A673 (cell line): ENCODE data around the gene NRN1.

Experiments used
- CTCF ChIP-seq: fragments of 300-800, 200-600 bp; sonication (generic); conservative IDR thresholded peaks from 2 replicates; pipeline ENCODE4 v1.5.1; 2017; ENCODE audit warnings: low read depth, mild to moderate bottlenecking, antibody characterized with exemption, low read length, moderate library complexity, mixed read lengths
- EZH2 ChIP-seq: fragments of 200-600 bp; sonication (generic); IDR thresholded peaks from 2 replicates; pipeline ENCODE4 v1.6.1; 2017; ENCODE audit warnings: borderline replicate concordance, low read depth, mild to moderate bottlenecking, mixed read lengths, antibody characterized with exemption, low read length; ENCODE audit not compliant: poor library complexity, severe bottlenecking

GRCh38 chr6:5995658-5995948 lies 11.1 kb downstream of the NRN1 start:
- TF ChIP-seq CTCF (no peak), EZH2 (no peak)
